Left forelimb (tissue), 1 donor: ENCODE results near the gene RGS13.
"Not testable (repeated sequence)": the region's sequence is repeated elsewhere in the genome, so short reads cannot be mapped to it uniquely, and the experiment has no call there.

ENCODE experiments used
- DNase-seq: peaks from one replicate; pipeline ENCODE4 v3.0.0-alpha.2; 2018; ENCODE audit warnings: low spot score

The RGS13 gene

DNA sequence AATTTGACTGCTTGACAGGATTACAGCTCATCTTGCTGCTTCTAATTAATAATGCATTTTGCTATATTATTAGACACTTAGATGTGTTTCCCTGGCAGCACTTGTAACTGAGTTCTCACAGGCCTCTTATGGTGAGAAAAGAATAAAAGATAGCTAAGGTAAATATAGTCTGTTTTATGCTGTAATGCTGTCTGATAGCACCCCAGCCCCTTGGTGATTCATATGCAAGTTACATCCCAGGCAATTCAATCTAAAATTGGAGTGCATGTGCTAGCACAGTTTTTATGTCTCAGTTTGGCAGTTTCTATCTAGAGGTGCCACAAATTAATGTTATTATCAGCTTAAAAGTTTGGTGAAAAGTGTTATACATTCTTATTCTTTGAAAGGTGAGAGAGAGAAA is 42.2 kb downstream of the RGS13 start:
- no peak for DNase-seq

DNA sequence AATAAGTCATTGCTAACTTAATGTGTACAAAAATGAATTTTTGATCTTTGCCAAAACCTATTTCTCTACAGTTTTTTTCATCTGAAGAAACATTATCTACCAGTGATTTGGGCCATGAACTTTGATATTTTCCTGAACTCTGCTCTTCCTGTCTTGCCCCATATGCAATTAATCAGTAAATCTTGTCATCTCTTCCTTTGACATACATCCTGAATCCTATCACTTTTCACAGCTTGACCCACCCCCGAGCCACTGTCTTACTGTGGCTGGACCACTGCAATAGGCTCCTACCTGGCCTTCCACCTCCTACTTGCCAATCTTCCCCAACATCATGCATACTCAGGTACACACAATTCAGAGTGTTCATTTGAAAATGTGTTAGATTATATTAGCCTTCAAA is 46.4 kb downstream of the RGS13 start:
- no peak for DNase-seq

DNA sequence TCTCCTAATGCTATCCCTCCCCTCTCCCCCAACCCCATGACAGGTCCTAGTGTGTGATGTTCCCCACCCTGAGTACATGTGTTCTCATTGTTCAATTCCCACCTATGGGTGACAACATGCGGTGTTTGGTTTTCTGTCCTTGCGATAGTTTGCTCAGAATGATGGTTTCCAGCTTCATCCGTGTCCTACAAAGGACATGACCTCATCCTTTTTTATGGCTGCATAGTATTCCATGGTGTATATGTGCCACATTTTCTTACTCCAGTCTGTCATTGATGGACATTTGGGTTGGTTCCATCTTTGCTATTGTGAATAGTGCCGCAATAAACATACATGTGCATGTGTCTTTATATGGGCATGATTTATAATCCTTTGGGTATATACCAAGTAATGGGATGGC is 47.1 kb downstream of the RGS13 start:
- DNase-seq: not testable (repeated sequence)

DNA sequence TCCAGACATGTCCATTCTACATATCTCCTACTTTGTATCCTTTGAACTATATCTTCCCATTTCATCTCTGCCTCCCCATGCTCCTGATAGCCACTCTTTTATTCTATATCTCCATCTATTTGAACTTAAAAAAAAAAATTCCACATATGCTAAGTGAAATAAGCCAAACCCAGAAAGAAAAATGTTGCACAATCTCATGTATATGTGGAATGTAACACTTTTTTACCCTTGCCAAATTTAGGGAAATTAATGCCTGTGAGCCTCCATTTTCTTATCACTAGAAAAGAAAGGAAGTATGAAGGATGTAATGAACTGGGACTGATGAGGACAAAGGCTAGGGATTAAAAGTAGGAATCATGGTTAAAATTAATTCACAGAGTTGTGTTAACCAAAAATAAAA is 53.5 kb downstream of the RGS13 start:
- no peak for DNase-seq

DNA sequence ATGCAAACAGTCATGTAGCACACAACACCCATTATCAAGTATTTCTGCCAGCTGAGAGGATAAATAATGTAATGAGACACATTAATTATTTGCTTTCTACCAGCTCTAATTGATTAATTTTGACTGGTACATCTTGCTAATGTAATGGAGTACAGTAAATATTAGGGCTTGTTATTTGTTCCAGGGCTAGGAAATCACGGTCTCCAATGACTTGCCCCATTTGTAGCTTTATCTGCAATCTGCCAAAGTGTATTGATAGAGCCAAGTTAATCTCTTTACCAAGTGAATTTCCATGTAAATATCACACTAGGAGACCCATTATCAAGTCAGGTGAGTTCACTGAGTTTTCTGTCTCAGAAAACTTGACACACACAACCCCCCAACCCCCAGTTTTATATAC is 55.1 kb downstream of the RGS13 start:
- no peak for DNase-seq

DNA sequence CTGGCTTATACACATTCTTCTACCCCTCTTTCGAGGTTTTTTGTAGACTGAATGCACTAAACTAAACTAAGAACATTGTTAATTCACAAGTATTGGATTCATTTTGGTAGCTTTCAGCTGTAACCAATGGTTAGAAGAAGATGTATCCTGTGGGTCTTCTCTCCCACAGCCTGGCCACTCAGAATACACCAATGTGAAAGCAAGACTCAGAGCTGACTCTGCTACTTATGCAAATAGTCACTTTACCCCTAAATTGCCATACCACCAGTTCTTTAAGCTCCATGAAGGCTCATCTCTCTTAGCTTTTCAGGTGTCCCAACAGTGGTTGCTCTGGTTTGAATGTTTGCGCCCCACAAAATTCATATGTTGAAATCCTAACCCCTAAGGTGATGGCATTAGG is 60.1 kb downstream of the RGS13 start:
- DNase-seq: no peak

DNA sequence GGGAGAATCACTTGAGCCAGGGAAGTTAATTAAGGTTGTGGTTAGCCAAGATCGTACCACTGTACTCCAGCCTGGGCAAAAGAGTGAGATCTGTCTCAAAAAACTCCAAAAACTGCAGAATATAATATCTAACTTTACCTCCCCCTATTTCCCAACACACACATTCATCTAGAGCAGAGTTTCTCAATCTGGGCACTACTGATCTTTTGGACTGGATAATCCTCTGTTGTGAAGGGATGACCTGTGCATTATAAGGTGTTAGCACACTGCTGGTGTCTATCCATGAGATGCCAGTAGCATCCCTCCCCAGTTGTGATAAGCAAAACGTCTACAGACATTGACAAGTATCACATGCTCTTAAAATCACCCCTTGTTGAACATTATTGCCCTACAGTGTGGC is 61.8 kb downstream of the RGS13 start:
- no peak for DNase-seq

GRCh38 chr1:192698731-192699130 is 62.8 kb downstream of the RGS13 start:
- no peak for DNase-seq

DNA sequence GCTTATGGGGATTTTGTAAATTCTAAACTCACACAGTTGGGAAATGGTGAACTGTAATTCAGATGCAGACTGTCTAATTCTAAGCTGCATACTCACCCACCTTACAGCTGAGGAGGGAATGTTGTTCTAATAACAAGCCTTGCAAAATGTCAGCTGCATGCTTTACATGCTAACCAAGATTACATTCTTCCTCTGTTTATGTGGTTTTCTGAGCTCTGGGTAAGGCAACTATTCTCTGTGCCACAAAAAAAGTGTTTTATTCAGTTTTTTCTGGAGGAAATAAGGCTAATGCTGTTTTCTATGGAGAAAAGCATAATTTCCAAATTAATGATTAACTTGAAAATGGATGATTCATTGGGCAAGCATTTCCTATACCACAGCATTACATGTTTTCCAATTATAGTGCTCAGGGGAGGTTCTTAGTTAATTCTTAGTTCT is 64.9 kb downstream of the RGS13 start:
- DNase-seq: no peak

DNA sequence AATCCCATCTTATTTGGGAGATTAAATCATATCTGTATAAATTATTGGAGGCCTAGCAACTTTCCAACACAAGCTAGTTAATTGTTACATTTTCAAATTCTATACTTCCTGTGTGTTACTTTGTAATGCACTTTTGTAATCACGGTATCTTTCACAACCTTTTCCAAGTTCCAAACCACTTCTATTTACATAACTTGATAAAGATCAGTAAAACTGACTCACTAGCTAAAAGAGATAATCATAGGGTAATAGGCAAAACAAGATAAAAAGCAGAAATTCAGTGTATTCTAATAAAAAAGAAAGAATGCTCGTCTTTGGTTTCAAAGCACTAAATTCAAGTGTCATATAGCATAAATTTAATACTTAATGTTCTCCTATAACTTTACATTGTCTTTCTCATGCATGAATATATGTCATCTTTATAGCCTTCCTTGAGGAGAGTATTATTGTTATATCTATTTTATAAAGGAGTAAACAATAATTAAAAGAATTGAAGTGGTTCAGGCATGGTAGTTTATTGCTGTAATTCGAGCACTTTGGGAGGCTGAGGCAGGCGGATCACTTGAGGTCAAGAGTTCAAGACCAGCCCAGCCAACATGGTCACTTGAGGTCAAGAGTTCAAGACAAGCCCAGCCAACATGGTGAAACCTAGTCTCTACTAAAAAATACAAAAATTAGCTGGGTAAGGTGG is 66.4 kb downstream of the RGS13 start:
- no peak for DNase-seq

DNA sequence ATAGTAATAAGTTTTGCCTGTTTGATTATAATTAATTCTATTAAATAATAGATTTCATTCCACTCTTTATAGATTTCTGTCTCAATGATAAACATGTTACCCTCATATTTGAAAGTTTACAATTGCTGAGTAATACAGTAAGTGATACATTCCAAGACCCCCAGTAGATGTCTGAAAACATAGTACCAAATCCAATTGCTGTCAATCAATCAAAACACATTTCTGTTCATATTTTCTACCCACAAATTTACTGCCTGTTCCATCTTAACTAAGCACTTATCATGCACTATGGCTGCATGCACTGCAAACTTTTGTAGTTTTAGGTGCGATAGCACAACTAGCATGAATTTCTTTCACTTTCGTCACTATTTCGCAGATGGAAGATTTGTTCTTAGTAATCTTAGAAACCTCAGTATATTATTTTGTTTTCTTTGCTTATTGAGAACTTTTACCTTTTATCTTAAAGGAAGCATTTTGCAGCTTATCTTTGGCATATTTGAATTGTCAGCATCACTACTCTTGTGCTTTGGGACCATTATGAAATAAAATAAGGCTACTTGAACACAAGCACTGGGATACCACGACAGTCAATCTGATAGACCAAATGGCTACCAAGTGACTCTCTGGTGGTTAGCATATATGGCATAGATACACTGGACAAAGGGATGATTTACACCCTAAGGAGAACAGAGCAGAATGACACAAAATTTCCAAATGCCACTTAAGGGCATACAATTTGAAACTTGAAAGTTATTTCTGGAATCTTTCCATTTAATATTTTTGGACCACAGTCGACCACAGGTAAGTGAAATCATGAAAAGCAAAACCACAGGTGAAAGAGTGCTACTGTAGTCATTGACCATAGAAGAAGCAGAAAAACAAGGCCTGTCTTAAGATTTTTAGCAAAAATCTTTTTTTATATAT is 67.6 kb downstream of the RGS13 start:
- DNase-seq: no peak

DNA sequence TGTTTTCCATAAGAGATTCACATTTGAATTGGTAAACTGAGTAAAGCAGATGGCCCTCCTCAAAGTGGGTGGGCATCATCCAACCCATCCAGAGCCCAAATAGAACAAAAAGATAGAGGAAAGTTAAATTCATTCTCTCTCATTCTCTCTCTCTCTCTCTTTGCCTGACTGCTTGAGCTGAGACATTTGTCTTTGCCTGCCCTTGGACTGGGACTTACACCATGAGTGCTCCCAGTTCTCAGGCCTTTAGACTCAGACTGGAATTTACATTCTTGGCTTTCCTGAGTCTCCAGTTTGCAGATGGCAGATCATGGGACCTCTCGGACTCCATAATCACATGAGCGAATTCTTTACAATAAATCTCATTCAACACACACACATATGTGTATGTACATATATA is 69.6 kb downstream of the RGS13 start:
- DNase-seq: no peak

- DNase-seq: no peak
Measured at GRCh38 chr1:192706936-192707335, 71.0 kb downstream of the RGS13 start.

DNA sequence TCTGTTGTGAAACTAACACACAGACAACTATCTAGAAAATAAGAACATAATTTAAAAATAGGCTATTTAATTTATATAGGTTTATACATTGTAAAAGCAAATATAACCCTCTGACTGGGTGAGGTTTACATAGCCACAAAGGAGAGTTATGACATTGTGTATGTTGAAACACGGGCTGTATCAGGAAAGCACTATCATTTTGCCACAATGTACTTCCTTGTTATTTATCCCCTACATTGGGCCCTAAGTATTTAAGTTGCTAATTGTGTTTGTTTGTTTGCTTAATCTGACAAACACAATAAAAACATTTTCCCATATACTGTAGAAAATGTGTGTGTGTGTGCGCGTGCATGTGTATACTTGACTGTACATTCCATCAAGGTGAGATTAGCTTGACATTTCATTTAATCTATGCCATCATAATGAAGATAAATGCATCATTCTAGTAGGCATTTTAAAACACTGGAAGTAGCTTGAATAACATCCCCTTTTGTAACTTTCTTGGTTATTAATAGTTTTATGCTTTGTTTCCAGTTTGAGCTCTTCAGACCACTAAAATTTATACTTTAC is 72.1 kb downstream of the RGS13 start:
- no peak for DNase-seq

DNA sequence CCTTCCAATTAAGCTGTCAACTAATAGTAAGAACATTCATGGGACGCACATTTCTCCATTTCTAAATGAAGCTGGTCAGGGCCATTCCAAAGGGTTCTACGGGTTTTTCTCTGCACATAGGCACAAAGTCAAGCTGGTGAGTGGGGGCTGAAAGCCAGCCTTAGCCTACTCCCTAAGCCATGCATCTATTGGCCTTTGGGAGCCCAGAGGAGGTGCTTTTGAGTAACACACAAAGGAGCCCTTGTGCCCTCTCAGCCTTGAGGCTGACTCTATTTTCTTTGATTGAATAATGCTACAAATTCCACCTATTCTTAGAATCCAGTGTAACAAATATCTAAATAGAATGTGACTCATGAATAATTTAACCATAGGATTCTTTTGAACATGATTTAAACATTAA is 73.6 kb downstream of the RGS13 start:
- DNase-seq: no peak
